ENCODE measurements around the gene RAB36.
A peak's percentile ranks its signal among the peaks of the same experiment; 100 is the strongest.

Gene RAB36, protein sequence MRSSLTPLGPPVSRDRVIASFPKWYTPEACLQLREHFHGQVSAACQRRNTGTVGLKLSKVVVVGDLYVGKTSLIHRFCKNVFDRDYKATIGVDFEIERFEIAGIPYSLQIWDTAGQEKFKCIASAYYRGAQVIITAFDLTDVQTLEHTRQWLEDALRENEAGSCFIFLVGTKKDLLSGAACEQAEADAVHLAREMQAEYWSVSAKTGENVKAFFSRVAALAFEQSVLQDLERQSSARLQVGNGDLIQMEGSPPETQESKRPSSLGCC

GRCh38 chr22:23144932-23145877 is at the start of gene RAB36:
Gene RAB36 (plus strand): TSS chr22:23145477. CDS start chr22:23146617, 1,140 bp downstream.
- DNase-seq, result peak; percentile 92 to 94

GRCh38 chr22:23095733-23096342 is 49.4 kb upstream of the RAB36 start:
- no peak for DNase-seq

GRCh38 chr22:23097412-23098229 is 47.7 kb upstream of the RAB36 start:
- DNase-seq, result no peak

DNA sequence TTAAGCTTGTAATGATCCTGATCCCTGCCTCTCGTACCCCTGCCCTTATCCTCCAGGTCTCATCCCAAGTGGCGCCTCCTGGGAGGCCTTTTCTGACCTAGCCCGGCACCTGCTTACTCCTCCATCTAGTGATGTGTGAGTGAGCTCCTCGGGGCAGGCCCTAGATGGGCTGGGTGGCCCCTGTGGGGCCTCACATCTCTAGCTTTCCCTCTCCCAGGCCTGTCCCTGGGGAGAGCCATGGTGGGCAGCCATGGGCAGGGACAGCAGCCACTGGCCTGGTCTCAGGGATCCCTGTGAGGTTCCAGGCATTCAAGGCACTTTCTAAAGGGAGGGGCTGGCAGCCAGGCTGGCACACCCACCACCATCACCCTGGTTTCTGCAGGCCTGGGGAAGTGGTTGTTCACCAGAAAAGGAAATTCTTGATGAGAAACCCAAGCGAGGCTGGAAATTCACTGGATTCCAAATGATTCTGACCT is 47.0 kb upstream of the RAB36 start:
- DNase-seq, result no peak

DNA sequence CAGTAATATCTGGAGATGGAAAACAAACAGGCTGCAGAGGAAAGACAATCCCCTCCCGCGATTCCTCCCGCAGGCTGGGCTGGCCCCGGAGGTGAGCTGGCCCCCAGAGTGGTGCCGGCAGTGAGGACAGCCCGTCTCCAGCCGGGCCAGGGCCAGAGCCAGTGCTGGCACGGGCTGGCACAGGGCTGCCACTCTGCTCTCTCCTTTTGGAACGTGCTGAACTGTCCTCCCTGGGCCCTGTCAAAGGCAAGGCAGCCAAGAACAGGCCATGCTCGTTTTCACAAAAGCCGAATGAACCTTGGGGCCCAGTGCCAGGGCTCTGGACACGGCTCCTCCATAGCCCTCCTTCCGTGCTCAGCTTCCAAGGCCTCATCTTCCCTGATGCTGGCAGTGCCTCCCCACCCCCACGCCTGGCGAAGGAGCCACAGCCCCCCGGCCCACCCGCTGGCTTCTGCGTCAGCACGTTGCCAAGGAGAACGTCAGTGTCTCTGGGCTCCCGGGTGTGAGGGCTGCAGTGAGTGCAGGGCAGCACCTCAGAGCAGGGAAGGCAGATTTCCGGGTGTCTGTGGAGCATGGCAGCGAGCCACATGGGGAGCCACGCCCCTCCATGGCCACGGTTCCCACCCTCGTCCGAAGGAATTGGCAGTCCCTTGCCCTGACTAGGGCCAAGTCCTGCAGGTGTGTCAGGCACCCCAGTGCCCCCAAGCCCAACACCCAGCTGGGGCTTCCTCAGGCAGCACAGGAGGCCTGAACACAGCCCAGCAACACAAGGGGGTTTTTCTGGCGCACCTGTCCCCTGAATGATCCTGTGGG is 46.4 kb upstream of the RAB36 start:
- DNase-seq, result no peak

- DNase-seq, result no peak
Observed at GRCh38 chr22:23099531-23099804, 45.8 kb upstream of the RAB36 start.

DNA sequence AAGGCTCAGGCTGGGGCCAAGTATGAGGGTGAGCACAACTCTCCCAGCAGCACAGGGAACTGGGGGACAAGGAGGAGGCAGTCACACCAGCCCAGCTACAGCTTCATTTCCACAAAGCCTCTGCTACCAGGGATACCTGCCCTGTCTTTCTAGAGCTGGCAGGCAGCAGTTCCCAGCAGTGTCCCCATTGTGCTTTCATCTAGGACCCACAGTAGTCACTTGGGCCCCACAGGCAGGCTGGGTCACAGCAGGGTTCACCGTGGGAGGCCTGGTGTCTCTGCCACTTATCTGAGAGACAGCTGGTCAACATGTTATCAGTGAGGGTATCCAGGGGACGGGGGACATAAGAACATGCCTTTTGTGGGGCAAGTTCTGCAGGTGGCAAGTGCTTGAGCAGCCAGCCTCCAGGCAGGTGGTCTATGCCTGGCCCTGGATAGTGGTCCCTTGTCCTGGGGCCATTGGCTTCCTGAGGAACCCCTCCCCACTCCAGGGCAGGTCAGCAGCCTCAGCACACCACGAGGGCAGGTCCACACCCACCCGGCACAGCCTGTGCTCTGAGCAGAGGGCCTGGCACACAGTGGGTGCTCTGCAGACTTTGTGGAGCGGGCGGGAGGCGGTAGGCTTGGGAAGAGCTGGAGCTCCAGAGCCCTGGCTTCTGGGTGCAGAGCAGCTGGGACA is 45.0 kb upstream of the RAB36 start:
- no peak for DNase-seq

- DNase-seq, result no peak
Observed at GRCh38 chr22:23101524-23101923, 43.8 kb upstream of the RAB36 start.

DNA sequence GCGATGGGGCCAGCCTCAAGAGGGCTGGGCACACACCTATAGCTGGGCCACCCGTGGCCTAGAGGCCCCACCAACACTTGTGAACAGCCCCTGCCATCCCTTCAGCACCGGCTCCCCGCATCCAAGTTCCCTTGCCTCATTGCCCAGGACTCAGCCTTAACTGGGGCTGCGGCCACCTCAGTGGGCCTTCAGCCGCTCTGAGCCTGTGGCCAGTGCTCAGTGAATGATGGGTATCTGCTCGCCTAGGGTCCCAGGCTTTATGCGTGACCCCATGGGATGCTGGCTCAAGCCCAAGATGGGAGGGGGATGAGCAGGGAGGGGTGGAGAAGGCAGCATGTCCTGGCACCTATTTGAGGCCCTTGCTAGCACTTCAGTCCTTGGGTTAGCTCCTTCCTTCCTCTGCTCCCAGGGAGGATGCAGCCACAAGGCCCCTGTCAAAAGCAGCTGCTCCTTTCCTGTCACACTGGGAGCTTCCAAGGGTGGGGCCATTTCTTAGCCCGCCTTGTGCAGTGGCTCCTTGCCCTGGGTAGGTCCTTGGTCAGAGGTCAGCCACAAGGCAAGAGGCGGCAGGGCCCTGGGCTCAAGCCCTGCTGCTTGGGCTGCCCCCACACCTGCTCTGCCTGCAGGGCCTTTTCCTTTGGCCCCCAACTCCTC is 43.1 kb upstream of the RAB36 start:
- DNase-seq, result no peak

DNA sequence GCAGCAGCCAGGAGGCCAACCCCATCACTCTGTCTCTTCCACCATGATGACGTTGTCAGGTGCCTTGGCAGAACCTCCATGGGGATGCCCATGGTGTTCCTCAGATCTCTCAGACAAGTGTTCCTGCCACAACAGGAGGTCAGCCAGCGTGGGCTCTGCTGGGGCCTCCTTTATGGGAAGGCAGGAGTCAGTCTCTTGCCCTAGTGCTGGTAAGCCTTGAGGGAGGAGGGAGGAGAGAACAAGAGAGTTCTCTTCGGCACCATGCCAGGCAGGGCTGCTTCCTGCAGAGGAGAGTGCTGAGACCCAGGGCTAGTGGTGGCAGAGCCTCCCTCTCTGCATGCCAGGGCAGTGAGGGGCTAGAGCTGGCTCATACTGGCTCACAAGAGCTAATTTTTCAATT is 42.5 kb upstream of the RAB36 start:
- DNase-seq, result no peak

DNA sequence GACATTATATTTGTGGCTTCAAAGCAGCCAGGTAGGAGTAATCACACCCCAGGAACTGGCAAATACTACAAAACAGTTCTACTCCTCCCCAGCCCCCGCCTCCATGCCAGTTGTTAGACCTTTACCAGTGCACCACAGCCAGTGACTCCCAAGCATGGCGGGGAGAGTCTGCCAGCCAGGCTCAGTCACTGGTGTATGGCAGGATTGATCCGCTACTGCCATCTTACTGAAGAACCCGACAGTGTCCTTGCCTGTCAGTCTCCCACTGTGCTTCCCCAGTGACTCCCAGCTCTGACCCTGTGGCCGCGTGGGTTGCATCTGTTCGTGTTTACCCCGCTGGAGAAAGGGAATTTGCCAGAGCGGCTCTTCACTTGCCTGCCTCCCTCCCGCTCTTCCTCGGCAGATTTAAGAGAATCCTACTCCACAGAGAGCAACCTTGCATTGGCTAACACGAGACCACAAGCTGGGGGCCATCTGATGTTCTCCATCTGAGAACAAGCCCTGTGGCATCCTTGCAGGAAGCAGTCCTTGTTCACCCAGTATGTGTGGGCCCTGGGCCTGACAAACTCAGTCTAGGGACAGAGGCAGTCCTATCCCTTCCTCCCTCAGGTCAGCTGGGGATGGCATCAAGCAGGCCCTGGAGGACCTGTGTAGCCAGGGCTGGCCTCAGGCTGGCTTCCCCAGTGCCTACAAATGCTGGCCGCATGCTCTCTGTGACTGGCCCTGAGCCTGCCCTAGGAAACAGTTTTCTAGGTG is 41.9 kb upstream of the RAB36 start:
- DNase-seq, result no peak

- DNase-seq, result no peak
Observed at GRCh38 chr22:23104187-23104971, 40.9 kb upstream of the RAB36 start.

- no peak for DNase-seq
Observed at GRCh38 chr22:23105304-23105703, 40.0 kb upstream of the RAB36 start.

DNA sequence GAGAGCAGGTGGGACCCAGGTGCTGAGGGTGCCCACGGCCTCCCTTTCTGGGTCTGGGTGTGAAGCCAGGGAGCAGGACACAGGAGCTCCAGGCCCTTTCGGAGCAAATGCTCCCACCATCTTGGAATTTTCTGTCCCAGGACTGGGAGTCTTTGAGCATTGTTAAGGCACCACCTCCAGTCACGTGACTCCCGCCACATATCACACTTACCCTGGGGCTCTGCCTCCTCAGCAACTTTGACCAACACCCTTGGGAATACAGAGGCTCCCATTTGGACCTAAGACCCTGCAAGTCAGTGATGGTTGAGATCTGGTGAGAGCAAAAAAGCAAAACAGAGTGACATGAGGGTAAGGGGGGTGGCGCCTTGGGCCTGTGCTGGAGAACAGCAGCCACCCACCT is 39.4 kb upstream of the RAB36 start:
- DNase-seq, result no peak

DNA sequence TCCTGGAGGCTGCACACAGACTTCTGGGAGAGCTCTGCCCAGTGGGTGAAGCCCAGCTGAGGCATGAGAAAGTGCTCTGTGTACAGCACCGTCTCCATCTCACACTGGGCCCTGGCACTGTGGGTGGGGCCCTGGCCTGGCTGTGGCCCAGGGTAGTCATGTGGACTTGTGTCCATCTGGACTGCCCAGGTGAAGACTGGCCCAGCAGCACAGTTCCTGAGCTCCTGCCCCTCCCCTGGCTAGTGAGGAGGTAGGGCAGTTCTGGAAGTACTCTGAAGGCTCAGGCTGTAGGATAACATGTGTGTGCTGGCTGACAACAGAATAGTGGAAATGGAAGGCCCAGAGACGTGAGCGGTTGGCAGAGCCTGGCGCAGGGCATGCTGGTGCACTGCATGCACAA is 38.9 kb upstream of the RAB36 start:
- no peak for DNase-seq

GRCh38 chr22:23106906-23107367 is 38.3 kb upstream of the RAB36 start:
- DNase-seq, result no peak

DNA sequence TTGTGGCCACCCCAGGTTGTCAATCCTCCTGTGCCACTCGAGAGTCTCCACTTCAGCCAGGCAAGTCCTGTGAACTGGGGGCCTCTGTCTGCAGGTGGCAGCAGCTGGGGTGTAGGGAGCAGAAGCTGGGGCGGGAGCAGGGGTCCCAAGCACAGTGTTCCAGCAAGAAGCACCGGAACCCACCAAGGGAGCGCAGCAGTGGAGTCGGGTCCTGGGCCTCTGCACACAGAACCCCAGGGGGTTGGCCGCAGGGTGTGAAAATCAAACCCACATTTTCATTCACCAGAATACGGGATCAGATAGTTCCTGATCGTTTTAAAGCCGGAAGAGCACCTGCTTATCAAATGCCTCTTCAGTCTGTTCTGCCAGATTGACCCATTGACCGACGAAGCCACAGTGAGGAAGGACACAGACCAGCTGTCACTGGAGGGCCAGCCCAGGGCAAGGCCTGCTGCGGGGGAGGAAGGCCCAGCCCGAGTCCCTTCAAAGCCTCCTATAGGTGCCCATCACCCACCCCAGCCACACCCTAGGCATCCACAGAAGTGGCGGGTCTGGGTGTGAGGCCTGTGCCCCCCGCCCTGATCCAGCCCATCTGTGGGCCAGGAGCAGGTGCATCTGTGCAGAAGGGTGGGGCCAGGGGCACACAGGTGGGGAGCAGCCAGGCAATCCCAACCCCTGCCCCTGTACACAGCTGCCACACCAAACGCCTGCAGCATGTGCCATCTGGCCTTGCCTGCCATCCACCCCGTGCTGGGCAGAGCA is 37.6 kb upstream of the RAB36 start:
- no peak for DNase-seq

Data from NCI-H187 (cell line).